Neural cell (in vitro differentiated cells): ENCODE results near the gene CELA2B. TPM values are rescaled to one million over a fixed set of nuclear protein-coding genes. Genes with fewer than 3 reads are reported as not detected.
"Not testable (repeated sequence)": the region's sequence is repeated elsewhere in the genome, so short reads cannot be mapped to it uniquely, and the experiment has no call there.

Source experiments
- H2AFZ ChIP-seq: fragments of 200-600, 300-800 bp; sonication (generic), shearing (Covaris generic); 2 replicates; pipeline ENCODE4 v1.6.0; 2014; ENCODE audit warnings: low read depth, mild to moderate bottlenecking, antibody characterized with exemption, low read length, moderate library complexity
- H3F3A ChIP-seq: fragments of 200-600 bp; shearing (Covaris generic); 2 replicates; pipeline ENCODE4 v1.6.1; 2016; ENCODE audit warnings: mild to moderate bottlenecking, moderate library complexity, mixed read lengths, antibody characterized with exemption, low read length; ENCODE audit not compliant: insufficient read depth, poor library complexity, severe bottlenecking
- H3K27ac ChIP-seq: fragments of 200-600, 300-800 bp; sonication (generic), shearing (Covaris generic); 2 replicates; pipeline ENCODE4 v1.5.1; 2014; ENCODE audit warnings: mild to moderate bottlenecking, low read length, moderate library complexity
- H3K27me3 ChIP-seq: fragments of 300-800, 200-600 bp; sonication (generic), shearing (Covaris generic); 2 replicates; pipeline ENCODE4 v1.6.0; 2014; ENCODE audit warnings: mild to moderate bottlenecking, low read depth, low read length, moderate library complexity; ENCODE audit not compliant: insufficient read depth
- H3K36me3 ChIP-seq: fragments of 300-800, 200-600 bp; sonication (generic), shearing (Covaris generic); 2 replicates; pipeline ENCODE4 v1.5.1; 2014; ENCODE audit warnings: mild to moderate bottlenecking, antibody characterized with exemption, low read length, moderate library complexity; ENCODE audit not compliant: insufficient read depth
- H3K4me2 ChIP-seq: fragments of 300-800, 200-600 bp; sonication (generic), shearing (Covaris generic); 2 replicates; pipeline ENCODE4 v1.6.0; 2014; ENCODE audit warnings: mild to moderate bottlenecking, low read length
- H3K4me3 ChIP-seq: fragments of 300-800, 200-600 bp; sonication (generic), shearing (Covaris generic); 2 replicates; pipeline ENCODE4 v1.5.1; 2014; ENCODE audit warnings: mild to moderate bottlenecking, low read length, moderate library complexity
- H3K79me2 ChIP-seq: fragments of 200-600 bp; shearing (Covaris generic); replicated peaks from 2 replicates; pipeline ENCODE4 v1.6.0; 2014; ENCODE audit warnings: mild to moderate bottlenecking, low read length, moderate library complexity; ENCODE audit not compliant: insufficient read depth
- H3K9ac ChIP-seq: fragments of 300-800, 200-600 bp; sonication (generic), shearing (Covaris generic); 2 replicates; pipeline ENCODE4 v1.6.1; 2016; ENCODE audit warnings: mild to moderate bottlenecking, low read length, mixed read lengths
- H3K9me2 ChIP-seq: fragments of 200-600 bp; shearing (Covaris generic); 2 replicates; pipeline ENCODE4 v1.6.1; 2016; ENCODE audit warnings: mild to moderate bottlenecking, low read length, mixed read lengths; ENCODE audit not compliant: insufficient read depth
- H3K9me3 ChIP-seq: fragments of 200-600, 300-800 bp; sonication (generic), shearing (Covaris generic); 2 replicates; pipeline ENCODE4 v1.6.1; 2016; ENCODE audit warnings: mild to moderate bottlenecking, mixed run types, low read length, moderate library complexity, mixed read lengths
- H4K20me1 ChIP-seq: fragments of 200-600 bp; shearing (Covaris generic); 2 replicates; pipeline ENCODE4 v1.6.1; 2016; ENCODE audit warnings: mild to moderate bottlenecking, mixed run types; ENCODE audit not compliant: insufficient read depth
- EP300 ChIP-seq: fragments of 450-650 bp; conservative IDR thresholded peaks from 2 replicates; pipeline ENCODE4 v1.6.1; 2014; ENCODE audit warnings: antibody characterized with exemption, mild to moderate bottlenecking, moderate library complexity; ENCODE audit not compliant: poor library complexity, severe bottlenecking
- EZH2 ChIP-seq: fragments of 200-600, 300-800 bp; shearing (Covaris generic), sonication (generic); IDR thresholded peaks from 2 replicates; pipeline ENCODE4 v1.6.1; 2014; ENCODE audit warnings: antibody characterized with exemption, low read length, borderline replicate concordance, mild to moderate bottlenecking; ENCODE audit not compliant: insufficient read depth, poor library complexity, severe bottlenecking
- MXI1 ChIP-seq: fragments of 450-650 bp; conservative IDR thresholded peaks from 2 replicates; pipeline ENCODE4 v1.6.1; 2014; ENCODE audit warnings: antibody characterized with exemption, mild to moderate bottlenecking; ENCODE audit not compliant: poor library complexity, severe bottlenecking
- POLR2AphosphoS5 ChIP-seq: IDR thresholded peaks from 2 replicates; pipeline ENCODE4 v1.6.1; 2012
- RAD21 ChIP-seq: fragments of 450-650 bp; conservative IDR thresholded peaks from 2 replicates; pipeline ENCODE4 v1.6.1; 2014; ENCODE audit warnings: antibody characterized with exemption, mild to moderate bottlenecking, moderate library complexity
- REST ChIP-seq: IDR thresholded peaks from 2 replicates; pipeline ENCODE4 v1.6.1; 2012; ENCODE audit warnings: borderline replicate concordance
- SMC3 ChIP-seq: fragments of 450-650 bp; conservative IDR thresholded peaks from 2 replicates; pipeline ENCODE4 v1.6.1; 2014; ENCODE audit warnings: antibody characterized with exemption, mild to moderate bottlenecking, moderate library complexity; ENCODE audit not compliant: poor library complexity
- TAF1 ChIP-seq: IDR thresholded peaks from 2 replicates; pipeline ENCODE4 v1.6.1; 2012; ENCODE audit warnings: low read depth
- polyA plus RNA-seq: library from polyadenylated mRNA; depleted of rRNA; stranded (reverse); fragments of >200 nt; gene quantifications from 2 replicates; pipeline ENCODE4 v1.2.3, GENCODE V29; 2014
- TF ChIP-seq, protein P1 (sequence below): fragments of 450-650 bp; IDR thresholded peaks from 2 replicates; pipeline ENCODE4 v1.5.1; 2014; ENCODE audit warnings: antibody characterized with exemption, mild to moderate bottlenecking, moderate library complexity; ENCODE audit not compliant: poor library complexity, severe bottlenecking

The CELA2B gene
- polyA plus RNA-seq, 1 donor from 2014 or later, result not detected

DNA sequence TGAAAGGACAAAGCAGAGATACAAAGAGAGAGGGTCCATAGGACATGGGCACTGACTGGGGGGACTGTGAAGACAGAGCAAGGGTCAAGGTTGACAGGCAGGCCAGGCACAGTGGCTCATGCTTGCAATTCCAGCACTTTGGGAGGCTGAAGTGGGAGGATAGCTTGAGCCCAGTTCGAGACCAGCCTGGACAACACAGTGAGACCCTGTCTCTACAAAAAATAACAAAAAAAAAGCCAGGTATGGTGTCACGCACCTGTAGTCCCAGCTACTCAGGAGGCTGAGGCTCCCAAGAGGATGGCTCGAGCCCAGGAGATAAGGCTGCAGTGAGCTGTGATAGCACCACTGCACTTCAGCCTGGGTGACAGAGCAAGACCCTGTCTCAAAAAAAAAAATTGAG, 43.7 kb downstream of the CELA2B start:
- no peak overlapping the region for H2AFZ ChIP-seq
- no peaks in the 10 kb centered on the region for H4K20me1 ChIP-seq
- H3K4me2 ChIP-seq, result no peak overlapping the region
- no peak overlapping the region for H3K4me3 ChIP-seq
- peaks cover 12% of the 10 kb centered on the region for H3K79me2 ChIP-seq
- TF ChIP-seq MXI1 (no peak), REST (no peak), RAD21 (no peak), SMC3 (no peak), TAF1 (no peak), POLR2AphosphoS5 (no peak), EZH2 (no peak), EP300 (no peak)
- TF ChIP-seq, protein P1, sequence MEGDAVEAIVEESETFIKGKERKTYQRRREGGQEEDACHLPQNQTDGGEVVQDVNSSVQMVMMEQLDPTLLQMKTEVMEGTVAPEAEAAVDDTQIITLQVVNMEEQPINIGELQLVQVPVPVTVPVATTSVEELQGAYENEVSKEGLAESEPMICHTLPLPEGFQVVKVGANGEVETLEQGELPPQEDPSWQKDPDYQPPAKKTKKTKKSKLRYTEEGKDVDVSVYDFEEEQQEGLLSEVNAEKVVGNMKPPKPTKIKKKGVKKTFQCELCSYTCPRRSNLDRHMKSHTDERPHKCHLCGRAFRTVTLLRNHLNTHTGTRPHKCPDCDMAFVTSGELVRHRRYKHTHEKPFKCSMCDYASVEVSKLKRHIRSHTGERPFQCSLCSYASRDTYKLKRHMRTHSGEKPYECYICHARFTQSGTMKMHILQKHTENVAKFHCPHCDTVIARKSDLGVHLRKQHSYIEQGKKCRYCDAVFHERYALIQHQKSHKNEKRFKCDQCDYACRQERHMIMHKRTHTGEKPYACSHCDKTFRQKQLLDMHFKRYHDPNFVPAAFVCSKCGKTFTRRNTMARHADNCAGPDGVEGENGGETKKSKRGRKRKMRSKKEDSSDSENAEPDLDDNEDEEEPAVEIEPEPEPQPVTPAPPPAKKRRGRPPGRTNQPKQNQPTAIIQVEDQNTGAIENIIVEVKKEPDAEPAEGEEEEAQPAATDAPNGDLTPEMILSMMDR, result no peak
- H3K27me3 ChIP-seq, result no peaks in the 10 kb centered on the region
- H3F3A ChIP-seq, result no peaks in the 10 kb centered on the region
- H3K36me3 ChIP-seq, result no peaks in the 10 kb centered on the region
- no peaks in the 10 kb centered on the region for H3K9me2 ChIP-seq
- H3K9ac ChIP-seq, result no peak overlapping the region
- H3K27ac ChIP-seq, result no peak overlapping the region
- H3K9me3 ChIP-seq, result no peaks in the 10 kb centered on the region

- H3K4me2 ChIP-seq, H3F3A ChIP-seq, H2AFZ ChIP-seq, H4K20me1 ChIP-seq, H3K9me2 ChIP-seq, H3K9me3 ChIP-seq, H3K4me3 ChIP-seq, H3K27me3 ChIP-seq, H3K9ac ChIP-seq, H3K36me3 ChIP-seq, H3K27ac ChIP-seq: not testable (repeated sequence)
- peaks cover 12% of the 10 kb centered on the region for H3K79me2 ChIP-seq
These were observed 45.5 kb downstream of the CELA2B start for GRCh38 chr1:15521206-15521906.
